Activated CD8-positive, alpha-beta memory T cell treated with anti-CD3 and anti-CD28 coated beads, Interleukin-2, amount 50 U/mL, for 24 hours (primary cell): ENCODE data around the gene ARMH1.
A peak's percentile ranks its signal among the peaks of the same experiment; 100 is the strongest.
"Not testable (repeated sequence)": the region's sequence is repeated elsewhere in the genome, so short reads cannot be mapped to it uniquely, and the experiment has no call there.

Experiments used
- DNase-seq: peaks from one replicate; pipeline ENCODE4 v3.0.0-alpha.2; 2020; ENCODE audit errors: extremely low read depth

The ARMH1 gene

DNA sequence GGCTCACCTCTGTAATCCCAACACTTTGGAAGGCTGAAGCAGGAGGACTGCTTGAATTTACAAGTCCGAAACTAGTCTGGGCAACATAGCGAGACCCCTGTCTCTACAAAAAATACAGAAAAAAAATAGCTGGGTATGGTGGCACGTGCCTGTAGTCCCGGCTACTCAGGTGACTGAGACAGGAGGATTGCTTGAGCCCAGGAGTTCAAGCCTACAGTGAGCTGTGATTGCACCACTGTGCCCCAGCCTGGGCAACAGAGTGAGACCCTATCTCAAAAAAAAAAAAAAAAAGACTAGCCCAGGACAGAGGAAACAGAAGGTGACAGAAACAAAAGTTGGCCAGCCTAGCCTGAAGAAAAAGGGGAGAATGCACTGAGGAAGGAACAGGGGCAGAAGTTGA is 21.2 kb downstream of the ARMH1 start:
- DNase-seq = no peak

GRCh38 chr1:44696101-44696500 is 21.6 kb downstream of the ARMH1 start:
- no peak for DNase-seq

GRCh38 chr1:44696789-44697345 is 22.4 kb downstream of the ARMH1 start:
- no peak for DNase-seq

- DNase-seq = no peak
Observed at GRCh38 chr1:44698138-44698537, 23.6 kb downstream of the ARMH1 start.

- DNase-seq = not testable (repeated sequence)
Observed at GRCh38 chr1:44699375-44699774, 24.9 kb downstream of the ARMH1 start.

DNA sequence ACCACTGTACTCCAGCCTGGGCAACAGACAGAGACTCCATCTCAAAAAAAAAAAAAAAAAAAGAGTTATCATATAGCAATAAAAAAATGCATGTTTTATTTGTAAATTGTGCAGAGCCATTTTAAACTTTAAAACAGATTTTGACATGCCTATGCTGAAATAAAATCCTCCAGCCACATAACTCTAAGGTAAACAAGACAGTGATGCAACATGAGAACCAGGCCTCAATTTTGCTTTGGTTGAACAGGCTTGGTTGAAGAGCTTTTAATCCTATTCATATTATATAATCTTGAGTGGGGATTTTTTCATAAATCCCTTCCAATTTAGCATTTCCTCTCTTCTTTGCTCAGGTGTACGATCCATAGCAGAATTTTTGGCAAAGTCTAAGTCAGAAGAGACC is 26.1 kb downstream of the ARMH1 start:
- DNase-seq = no peak

DNA sequence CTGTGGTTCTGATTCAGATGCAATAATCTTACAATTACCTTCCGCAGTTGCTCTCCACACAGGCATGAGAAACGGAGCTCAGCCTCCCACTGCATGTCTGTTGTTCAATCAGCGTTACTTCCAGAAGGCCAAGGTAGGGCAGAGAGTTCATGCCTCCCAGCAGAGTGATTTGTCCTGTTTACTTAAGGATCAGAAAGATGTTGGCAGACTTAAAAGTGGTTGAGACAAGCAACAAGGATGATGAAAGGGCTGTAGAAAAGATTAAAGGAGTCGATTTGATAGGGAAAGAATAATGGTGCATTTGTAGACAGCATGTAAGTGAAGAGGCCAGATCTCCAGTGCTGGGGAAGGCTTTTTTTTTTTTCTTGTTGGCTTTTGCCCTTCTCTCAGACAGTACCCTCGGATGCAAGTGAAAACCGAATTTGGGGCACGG is 26.6 kb downstream of the ARMH1 start:
- no peak for DNase-seq

DNA sequence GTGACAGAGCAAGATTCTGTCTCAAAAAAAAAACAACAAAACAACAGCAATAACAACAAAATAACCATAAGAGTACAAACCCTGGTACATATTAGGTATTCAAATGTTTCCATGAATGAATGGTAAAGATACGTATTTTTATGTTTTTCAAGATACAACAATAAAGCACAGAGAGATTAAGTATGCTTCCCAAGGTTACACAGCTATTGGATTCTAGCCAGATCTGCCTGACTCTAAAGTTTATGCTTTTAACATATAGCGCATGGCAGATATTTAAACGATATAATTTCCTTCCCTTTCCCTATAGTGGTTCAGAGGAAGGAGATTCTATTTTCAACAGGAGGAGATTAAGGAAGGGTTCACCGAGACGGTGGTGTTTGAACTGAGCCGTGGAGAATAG is 31.0 kb downstream of the ARMH1 start:
- no peak for DNase-seq

DNA sequence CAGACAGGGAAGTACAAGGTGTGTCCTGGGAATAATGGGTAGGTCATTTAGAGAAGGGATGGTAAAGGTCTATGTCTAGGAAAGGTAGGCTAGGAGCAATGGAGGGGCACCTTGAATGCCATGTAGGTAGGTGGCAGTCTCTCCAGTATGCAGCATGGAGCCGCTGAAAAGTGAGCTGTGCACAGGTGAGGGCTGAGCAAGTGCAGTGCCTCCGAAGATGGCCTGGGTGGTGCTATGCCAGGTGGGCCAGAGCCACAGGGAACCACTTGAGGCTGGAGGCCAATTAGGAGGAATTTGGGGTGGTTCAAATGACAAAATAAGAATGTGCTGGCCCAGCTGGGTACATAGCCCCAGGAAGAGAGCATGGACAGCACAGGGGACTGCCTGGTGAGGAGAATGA is 31.4 kb downstream of the ARMH1 start:
- no peak for DNase-seq

DNA sequence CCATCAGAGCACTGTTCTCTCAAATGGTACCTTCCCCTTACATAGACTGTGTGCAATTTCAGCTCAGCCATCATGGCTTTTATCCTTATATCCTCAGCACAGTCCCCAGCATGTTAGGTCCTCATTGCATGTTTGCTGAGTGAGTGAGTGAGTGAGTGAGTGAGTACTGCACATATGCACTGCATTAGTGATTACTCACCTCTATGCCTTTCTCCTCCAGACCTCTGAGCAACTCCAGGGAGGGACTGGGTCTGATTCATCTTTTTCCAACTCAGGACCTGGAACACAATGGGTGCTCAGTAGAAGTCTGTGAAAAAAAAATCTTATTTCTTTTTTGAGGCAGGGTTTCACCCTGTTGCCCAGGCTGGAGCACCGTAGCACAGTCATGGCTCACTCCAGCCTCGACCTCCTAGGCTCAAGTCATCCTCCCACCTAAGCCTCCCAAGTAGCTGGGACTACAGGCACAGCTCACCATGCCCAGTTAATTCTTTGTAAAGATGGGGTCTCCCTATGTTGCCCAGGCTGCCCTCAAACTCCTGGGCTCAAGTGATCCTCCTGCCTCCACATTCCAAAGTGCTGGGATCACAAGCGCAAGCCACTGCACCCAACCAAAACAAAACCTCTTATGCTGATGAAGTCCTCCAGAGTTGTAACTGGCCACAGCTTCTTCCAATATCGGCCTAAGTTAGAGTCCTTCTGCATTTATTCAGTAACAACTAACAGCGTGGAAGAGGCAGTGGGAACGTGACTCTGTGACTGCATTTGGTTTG is 32.8 kb downstream of the ARMH1 start:
- no peak for DNase-seq

GRCh38 chr1:44707959-44708831 is 33.7 kb downstream of the ARMH1 start:
- DNase-seq = no peak

GRCh38 chr1:44713321-44713781 is 38.8 kb downstream of the ARMH1 start:
- no peak for DNase-seq

- DNase-seq = no peak
Observed at GRCh38 chr1:44714532-44714931, 40.0 kb downstream of the ARMH1 start.

- no peak for DNase-seq
Observed at GRCh38 chr1:44714944-44715571, 40.5 kb downstream of the ARMH1 start.

DNA sequence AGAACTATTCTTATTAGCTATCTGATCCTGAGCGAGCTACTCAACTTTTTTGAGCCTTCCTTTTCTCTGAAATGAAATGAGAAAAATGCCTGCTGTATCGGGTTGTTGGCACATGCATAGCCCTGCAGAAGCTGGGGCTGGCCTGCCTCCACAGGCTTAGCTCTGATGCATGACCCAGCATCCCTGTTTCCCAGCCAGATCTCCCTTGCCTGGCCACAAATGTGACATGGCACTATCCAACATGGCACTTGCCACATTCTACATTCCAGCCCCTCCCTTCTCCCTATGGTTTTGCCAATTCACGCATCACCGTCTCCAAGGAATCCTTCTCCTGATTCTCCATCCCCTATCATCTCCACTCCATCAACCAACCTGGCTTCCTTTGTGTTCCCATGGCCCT is 42.6 kb downstream of the ARMH1 start:
- DNase-seq = no peak

- DNase-seq = no peak
Observed at GRCh38 chr1:44717653-44718052, 43.1 kb downstream of the ARMH1 start.

DNA sequence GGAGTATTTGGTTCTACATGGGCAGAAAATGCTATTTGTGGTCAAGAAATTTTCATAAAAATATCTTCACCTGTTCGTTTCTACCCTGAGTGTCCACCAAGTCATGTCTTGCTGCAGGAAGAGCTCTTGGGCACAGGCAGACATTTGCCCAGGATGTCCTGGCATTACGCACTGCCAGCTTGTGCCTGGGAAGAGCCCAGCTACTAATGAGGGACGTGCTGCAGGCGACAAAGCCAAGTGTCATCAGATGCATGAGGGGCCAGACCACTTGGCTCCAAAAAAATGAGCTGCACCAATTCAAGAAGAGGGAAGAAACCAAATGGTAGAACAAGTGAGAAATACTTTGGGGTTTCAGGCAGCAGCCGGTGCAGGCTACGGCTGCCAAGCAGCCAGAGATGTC is 43.6 kb downstream of the ARMH1 start:
- DNase-seq = no peak

DNA sequence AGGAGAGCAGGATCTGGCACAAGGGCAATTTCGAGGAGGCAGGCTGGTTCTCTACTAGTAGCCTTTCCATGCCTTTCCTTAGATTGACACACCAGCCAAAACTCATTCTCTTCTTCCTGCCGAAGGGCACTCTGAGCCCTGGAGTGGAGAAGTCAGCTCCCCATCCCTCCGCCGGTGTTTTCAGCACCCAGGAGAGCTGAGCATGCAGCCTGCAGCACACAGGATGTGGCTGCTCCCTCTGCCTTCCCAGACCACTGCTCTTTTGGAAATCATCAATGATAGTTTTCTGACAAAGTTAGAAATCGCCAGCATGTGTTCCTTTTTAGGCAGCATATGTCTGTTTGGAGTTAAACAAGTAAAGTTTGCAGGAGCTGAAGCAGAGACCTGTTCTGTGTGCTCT is 44.8 kb downstream of the ARMH1 start:
- no peak for DNase-seq

GRCh38 chr1:44720281-44720680 is 45.8 kb downstream of the ARMH1 start:
- DNase-seq = no peak

DNA sequence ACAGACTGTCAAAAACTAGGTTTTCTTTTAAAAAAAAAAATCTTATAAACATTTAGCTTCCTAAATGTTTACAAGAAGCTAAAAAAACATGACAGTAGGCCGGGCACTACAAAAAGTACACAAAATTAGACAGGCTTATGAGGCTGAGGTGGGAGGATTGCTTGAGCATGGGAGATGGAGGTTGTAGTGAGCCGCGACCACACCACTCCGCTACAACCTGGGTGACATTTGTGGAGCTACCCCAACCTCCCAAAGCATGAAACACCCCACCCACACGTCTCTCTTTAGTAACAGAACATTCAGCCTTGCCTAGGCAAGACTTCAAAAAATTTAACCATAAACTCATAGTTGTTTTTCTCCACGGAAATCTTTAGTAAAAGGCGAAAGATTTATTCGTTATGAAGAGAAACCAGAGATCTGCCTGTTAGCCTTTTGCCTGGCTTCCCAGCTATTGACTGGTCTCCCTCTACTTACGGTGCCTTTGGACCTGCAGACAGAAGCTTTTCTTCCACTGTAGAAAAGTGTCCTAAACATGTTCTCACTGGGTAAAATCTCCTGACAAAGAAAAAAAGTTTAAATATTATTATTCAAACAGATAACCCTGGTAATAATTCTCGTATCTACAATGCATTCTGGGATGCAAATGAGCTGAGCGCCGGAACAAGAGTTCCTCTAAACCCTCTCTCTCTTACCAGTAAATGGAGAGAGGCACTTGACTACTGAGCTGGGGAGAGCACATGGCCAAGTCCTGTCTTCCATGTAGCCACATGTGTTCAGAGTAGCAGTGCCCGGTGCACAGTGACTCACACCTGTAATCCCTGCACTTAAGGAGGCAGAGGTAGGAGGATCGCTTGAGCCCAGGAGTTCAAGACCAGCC is 47.2 kb downstream of the ARMH1 start:
- DNase-seq = peak; percentile 74

DNA sequence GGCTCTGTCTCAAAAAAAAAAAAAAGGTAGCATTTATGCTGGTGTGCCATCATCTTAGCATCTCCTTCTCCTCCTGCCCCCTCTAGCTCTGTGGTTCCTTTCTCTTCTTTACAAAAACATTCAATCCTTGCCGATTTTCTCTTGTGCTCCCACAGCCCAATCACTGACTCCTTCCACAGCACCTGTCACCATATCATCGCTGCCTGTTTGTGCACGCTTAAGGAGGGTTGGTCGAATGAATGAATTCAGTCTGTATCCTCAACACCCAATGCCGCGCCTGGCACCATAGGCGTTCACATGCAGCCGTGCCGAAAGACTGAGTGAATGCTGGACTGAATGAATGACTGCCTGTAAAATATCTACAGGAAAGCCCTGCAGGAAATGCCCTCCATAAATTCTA is 48.5 kb downstream of the ARMH1 start:
- DNase-seq = no peak
